ENCODE measurements around the gene IGF2. TPM values are rescaled to one million over a fixed set of nuclear protein-coding genes. Genes with fewer than 3 reads are reported as not detected.
A peak's percentile ranks its signal among the peaks of the same experiment; 100 is the strongest.

The IGF2 gene
- total RNA-seq, 1 donor = under 0.01 TPM

DNA sequence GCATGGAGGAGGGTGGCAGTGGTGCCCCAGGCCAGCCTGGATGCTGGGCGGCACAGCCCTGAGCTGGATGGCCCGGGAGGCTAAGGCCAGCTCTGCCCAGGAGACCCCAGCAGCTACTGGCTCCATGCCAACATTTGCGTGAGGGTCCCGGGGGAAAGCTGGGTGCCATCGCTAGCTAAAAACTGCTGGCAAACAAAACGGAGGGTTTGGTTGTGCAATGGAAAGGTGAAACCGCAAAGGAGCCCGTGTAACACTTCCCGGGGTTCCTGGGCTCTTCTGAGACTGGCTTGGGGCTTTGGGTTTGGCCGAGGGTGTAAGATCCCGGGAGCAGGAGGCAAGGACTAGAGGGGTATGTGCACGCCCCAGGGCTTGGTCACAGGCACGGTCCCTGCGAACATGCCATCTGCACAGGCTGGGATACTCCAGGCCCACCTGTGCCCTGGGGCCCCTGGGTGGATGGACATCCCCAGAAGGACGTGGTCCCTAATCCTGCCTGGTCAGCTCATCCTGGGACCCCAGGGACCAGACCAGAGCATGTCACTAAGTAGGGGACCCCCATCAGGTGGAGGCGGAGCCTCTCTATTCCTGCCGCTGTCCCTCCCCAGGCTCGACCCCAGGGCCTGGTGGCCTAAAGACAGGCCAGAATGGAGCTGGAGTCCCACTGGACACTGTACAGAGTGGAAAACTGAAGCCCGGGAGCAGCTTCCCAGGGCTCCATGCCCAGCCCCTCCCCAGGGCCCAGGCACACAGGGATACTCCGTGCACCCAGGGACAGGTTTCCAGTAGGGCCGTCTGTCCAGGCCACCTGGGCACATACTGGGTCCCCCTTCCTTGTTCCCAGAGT is 44.6 kb downstream of the IGF2 start:
- no peak for DNase-seq (ENCODE audit: low read depth in 2 of 3, low spot score in 2 of 3)

GRCh38 chr11:2093575-2094353 is 45.4 kb downstream of the IGF2 start:
- no peak for DNase-seq (ENCODE audit: low read depth in 2 of 3, low spot score in 2 of 3)

DNA sequence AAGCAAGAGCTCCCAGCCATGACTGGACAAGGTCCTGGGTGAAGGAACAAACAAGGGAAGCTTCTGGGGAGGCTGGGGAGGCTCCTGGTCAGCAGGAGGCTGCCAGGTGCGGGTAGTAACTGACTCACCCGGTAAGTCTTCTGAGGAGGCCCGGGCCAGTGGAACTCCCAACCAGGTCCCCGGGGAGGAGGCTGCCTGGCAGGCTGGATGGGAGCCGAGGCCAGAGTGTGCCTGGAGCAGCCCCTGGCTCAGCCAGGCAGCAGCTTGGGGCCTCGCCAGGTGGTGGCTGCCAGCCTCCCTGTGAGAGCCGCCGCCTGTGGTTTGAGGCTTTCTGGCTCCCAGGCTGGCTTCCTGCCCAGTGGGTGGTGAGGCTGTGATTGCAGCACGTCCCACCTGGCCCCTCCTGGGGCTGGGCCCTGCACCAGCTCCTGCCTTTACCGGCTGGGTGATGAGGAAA is 46.2 kb downstream of the IGF2 start:
- peak; percentile 19 to 94 (median 82) for DNase-seq (ENCODE audit: low read depth in 2 of 3, low spot score in 2 of 3)

DNA sequence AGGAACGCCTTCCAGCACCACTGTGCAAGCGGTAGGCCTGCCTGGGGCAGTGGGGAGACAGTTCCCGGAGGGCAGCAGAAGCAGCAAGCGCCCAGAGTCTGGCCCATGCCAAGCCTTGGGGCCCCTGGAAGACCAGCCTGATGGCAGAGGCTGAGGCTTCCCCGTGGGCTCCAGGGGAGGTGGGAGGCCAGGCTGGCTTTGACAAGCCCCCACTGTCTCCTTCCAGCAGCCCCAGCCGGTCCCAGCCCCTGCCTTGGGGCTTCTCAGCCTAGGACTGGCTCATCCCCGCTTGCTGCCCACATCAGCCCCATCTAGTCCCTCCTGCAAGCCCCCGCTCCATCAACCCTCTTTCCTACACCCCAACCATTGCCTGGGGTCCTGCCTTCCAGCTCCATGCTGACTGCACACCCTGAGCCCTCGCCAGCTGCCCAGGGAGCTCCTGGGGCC is 46.7 kb downstream of the IGF2 start:
- DNase-seq (ENCODE audit: low read depth in 2 of 3, low spot score in 2 of 3) = no peak

DNA sequence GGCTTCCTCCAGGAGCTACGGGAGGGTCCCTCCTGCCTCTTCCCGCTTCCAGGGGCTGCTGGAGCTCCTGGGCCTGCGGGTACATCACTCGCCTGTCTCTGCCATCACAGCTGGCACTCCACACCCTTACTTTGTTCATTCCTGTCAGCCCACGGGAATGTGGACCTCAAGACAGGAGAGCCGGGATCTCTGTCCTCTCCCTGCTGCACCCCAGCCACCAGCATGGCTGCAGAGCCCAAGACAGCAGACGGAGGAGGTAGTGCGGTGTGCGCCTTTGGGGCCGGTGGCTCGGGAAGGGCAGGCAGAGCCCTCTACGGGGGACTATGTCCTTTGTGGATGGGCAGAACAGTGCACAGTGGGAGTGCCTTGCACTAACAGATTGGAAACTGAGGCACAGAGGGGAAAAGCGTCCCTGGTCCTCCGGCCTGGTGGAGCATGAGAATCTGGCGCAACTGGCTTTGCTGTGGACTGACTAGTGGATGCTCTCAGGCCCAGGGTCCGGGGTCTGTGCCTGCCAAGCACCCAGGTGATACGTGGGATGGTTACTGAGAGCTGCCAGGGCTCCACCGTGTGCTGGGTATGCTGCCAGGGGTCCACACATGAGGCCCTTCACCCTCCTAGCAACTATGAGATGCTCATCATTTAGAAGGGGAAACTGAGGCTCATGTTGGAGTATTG is 47.3 kb downstream of the IGF2 start:
- no peak for DNase-seq (ENCODE audit: low read depth in 2 of 3, low spot score in 2 of 3)

GRCh38 chr11:2091112-2091746 is 48.0 kb downstream of the IGF2 start:
- no peak for DNase-seq (ENCODE audit: low read depth in 2 of 3, low spot score in 2 of 3)

- no peak for DNase-seq (ENCODE audit: low read depth in 2 of 3, low spot score in 2 of 3)
Observed at GRCh38 chr11:2090172-2091111, 48.7 kb downstream of the IGF2 start.

- DNase-seq (ENCODE audit: low read depth in 2 of 3, low spot score in 2 of 3) = peak in 2 of 3 donors; percentile 50 to 52
Observed at GRCh38 chr11:2089536-2090165, 49.5 kb downstream of the IGF2 start.

GRCh38 chr11:2088746-2089535 is 50.2 kb downstream of the IGF2 start:
- peak in 1 of 3 donors; percentile 42 for DNase-seq (ENCODE audit: low read depth in 2 of 3, low spot score in 2 of 3)

DNA sequence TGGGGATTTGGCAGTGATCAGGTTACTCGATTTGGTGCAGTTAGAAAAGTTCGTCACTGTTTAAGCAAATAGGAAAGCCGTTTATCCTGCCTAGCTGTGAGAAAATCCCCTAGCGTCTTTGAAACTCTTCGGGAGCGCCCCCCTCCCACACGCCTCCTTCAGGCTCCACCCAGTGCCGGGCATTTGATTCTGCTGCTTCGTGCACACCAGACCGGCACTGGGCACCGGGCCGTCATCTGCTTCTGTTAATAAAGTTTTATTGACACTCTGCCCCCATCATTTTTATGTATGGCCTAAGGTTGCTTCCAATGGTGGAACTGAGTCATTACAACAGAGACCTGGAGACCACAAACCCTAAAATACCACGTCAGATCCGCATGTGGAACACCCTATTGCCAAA is 50.9 kb downstream of the IGF2 start:
- DNase-seq (ENCODE audit: low read depth in 2 of 3, low spot score in 2 of 3) = no peak

GRCh38 chr11:2086239-2087040 is 52.7 kb downstream of the IGF2 start:
- no peak for DNase-seq (ENCODE audit: low read depth in 2 of 3, low spot score in 2 of 3)

DNA sequence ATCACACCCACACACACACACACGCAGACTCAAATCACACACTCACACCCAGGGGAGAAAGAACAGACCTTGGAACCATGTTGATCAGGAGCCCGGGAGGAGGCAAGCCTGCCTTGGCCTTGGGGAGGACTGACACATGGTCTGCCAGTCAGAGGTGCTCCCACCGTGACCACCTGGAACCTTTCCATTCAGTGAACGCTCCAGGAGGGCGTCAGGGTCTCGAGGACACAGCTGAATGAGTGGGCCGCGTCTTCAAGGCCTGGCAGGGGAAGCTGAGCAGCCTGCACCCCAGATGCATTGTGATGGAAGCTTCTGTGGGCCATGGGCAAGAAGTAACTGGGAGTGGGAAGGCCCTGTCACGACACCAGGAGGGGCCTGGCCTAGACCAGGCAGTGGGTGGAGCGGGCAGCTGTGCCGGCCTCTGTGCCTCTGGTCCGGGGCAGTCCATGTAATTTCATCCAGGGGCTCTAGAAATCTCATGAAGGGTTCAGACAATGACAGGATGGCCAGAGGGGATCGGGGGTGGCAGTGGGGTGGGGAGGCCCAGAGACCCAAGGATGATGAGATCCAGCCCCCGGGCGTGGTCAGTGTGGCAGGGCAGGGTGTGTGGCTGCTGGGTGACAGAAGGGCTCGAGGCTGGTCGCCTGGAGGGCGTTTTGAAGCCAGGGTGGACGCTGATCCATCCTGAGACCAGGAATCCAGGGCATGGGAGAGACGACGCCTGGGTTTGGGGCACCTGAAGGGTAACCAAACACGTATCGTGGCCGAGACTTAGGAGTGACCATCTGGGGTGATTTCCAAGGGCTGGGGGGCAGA is 53.7 kb downstream of the IGF2 start:
- DNase-seq (ENCODE audit: low read depth in 2 of 3, low spot score in 2 of 3) = no peak

GRCh38 chr11:2084721-2085120 is 54.5 kb downstream of the IGF2 start:
- no peak for DNase-seq (ENCODE audit: low read depth in 2 of 3, low spot score in 2 of 3)

Data from hematopoietic multipotent progenitor cell (in vitro differentiated cells).